WTC11 (cell line): ENCODE measurements around the gene SLC29A1. TPM values are rescaled to one million over a fixed set of nuclear protein-coding genes. Genes with fewer than 3 reads are reported as not detected.
"Not testable (repeated sequence)": the region's sequence is repeated elsewhere in the genome, so short reads cannot be mapped to it uniquely, and the experiment has no call there.

Experiments used
- ATAC-seq: fragments of 200-7000 bp; cut with Tn5 transposase; 2 replicates; pipeline ENCODE4 v1.10.0; 2021; ENCODE audit warnings: mild to moderate bottlenecking, moderate library complexity
- CTCF ChIA-PET: fragments of 300-600 bp; sonication (Branson Sonifier 250); formaldehyde crosslinking; loops from one replicate; lab custom pipeline; 2021; ENCODE audit warnings: antibody characterized with exemption; lab: Charles Lee
- POLR2A ChIA-PET: fragments of 350-600 bp; sonication (Branson Sonifier 250); formaldehyde crosslinking; loops from one replicate; lab custom pipeline; 2021; ENCODE audit warnings: antibody characterized with exemption; lab: Charles Lee
- DNase-seq: peaks from one replicate; pipeline ENCODE4 v3.0.0; 2021; ENCODE audit warnings: low spot score
- H3K27ac Mint-ChIP-seq: 2 replicates; pipeline ENCODE4 v1.8.0; 2021; ENCODE audit warnings: mixed read lengths
- H3K27me3 Mint-ChIP-seq: 2 replicates; pipeline ENCODE4 v1.8.0; 2021; ENCODE audit warnings: low read depth, mild to moderate bottlenecking, moderate library complexity, mixed read lengths
- H3K36me3 Mint-ChIP-seq: 2 replicates; pipeline ENCODE4 v1.8.0; 2021; ENCODE audit warnings: mixed read lengths
- H3K4me1 Mint-ChIP-seq: 2 replicates; pipeline ENCODE4 v1.8.0; 2022; ENCODE audit warnings: mixed read lengths
- H3K4me3 Mint-ChIP-seq: 2 replicates; pipeline ENCODE4 v1.8.0; 2021; ENCODE audit warnings: mild to moderate bottlenecking, moderate library complexity, mixed read lengths
- H3K9me3 Mint-ChIP-seq: 2 replicates; pipeline ENCODE4 v1.8.0; 2021; ENCODE audit warnings: mixed read lengths
- ATF2 ChIP-seq: sonication (generic); formaldehyde crosslinking; IDR thresholded peaks from 2 replicates; pipeline ENCODE4 v1.8.1; 2022; ENCODE audit warnings: low read depth, missing genetic modification reagents, borderline replicate concordance
- CTCF ChIP-seq: fragments of 200-600 bp; IDR thresholded peaks from 2 replicates; pipeline ENCODE4 v1.8.0; 2022; ENCODE audit warnings: antibody characterized with exemption
- EMX1 ChIP-seq: fragments of 250-450 bp; sonication (Bioruptor Pico); IDR thresholded peaks from 2 replicates; pipeline ENCODE4 v1.8.0; 2021; ENCODE audit warnings: mild to moderate bottlenecking
- HMGA2 ChIP-seq: fragments of 250-450 bp; sonication (Bioruptor Pico); IDR thresholded peaks from 2 replicates; pipeline ENCODE4 v1.4.0; 2021; ENCODE audit warnings: mild to moderate bottlenecking, moderate library complexity
- IRF1 ChIP-seq: sonication (generic); formaldehyde crosslinking; IDR thresholded peaks from 2 replicates; pipeline ENCODE4 v1.8.0; 2023; ENCODE audit warnings: missing genetic modification reagents
- KAT7 ChIP-seq: sonication (generic); formaldehyde crosslinking; IDR thresholded peaks from 2 replicates; pipeline ENCODE4 v1.8.1; 2023; ENCODE audit warnings: missing genetic modification reagents, mild to moderate bottlenecking, borderline replicate concordance
- MXD4 ChIP-seq: fragments of 250-450 bp; sonication (Bioruptor Pico); IDR thresholded peaks from 2 replicates; pipeline ENCODE4 v1.8.0; 2021; ENCODE audit warnings: mild to moderate bottlenecking, moderate library complexity, borderline replicate concordance
- NFATC4 ChIP-seq: fragments of 250-450 bp; sonication (Bioruptor Pico); IDR thresholded peaks from 2 replicates; pipeline ENCODE4 v1.9.0; 2021; ENCODE audit warnings: mild to moderate bottlenecking
- RORB ChIP-seq: fragments of 250-450 bp; sonication (Bioruptor Pico); IDR thresholded peaks from 2 replicates; pipeline ENCODE4 v1.9.0; 2021; ENCODE audit warnings: mild to moderate bottlenecking
- SMAD3 ChIP-seq: sonication (generic); formaldehyde crosslinking; IDR thresholded peaks from 2 replicates; pipeline ENCODE4 v1.8.0; 2022; ENCODE audit warnings: missing genetic modification reagents, mild to moderate bottlenecking, borderline replicate concordance
- SMAD4 ChIP-seq: sonication (generic); formaldehyde crosslinking; IDR thresholded peaks from 2 replicates; pipeline ENCODE4 v1.8.0; 2022; ENCODE audit warnings: mild to moderate bottlenecking, missing genetic modification reagents
- SP1 ChIP-seq: sonication (generic); formaldehyde crosslinking; conservative IDR thresholded peaks from 2 replicates; pipeline ENCODE4 v1.8.1; 2022; ENCODE audit warnings: missing genetic modification reagents
- TEAD1 ChIP-seq: sonication (generic); formaldehyde crosslinking; IDR thresholded peaks from 2 replicates; pipeline ENCODE4 v1.8.0; 2022; ENCODE audit warnings: mild to moderate bottlenecking, missing genetic modification reagents
- ZBTB21 ChIP-seq: sonication (generic); formaldehyde crosslinking; IDR thresholded peaks from 2 replicates; pipeline ENCODE4 v1.8.1; 2023; ENCODE audit warnings: mild to moderate bottlenecking, missing genetic modification reagents, borderline replicate concordance
- ZNF138 ChIP-seq: sonication (generic); formaldehyde crosslinking; conservative IDR thresholded peaks from 2 replicates; pipeline ENCODE4 v1.8.1; 2022; ENCODE audit warnings: mild to moderate bottlenecking, moderate library complexity, missing genetic modification reagents
- total RNA-seq: library from RNA; stranded (reverse); gene quantifications from 3 replicates; pipeline ENCODE4 v1.2.3, GENCODE V29; 2021

The SLC29A1 gene
- total RNA-seq, 1 experiment from 2014 or later: 139 TPM

- TF ChIP-seq SP1: no peak
These were observed 39.6 kb upstream of the SLC29A1 start (continued) for GRCh38 chr6:44183783-44184182.

- H3K27ac Mint-ChIP-seq, ATAC-seq, H3K9me3 Mint-ChIP-seq, DNase-seq, H3K27me3 Mint-ChIP-seq, H3K4me3 Mint-ChIP-seq, H3K36me3 Mint-ChIP-seq: not testable (repeated sequence)
- peaks cover 33% of the 10 kb centered on the region for H3K4me1 Mint-ChIP-seq
- ChIA-PET POLR2A (interaction anchor here (1.0 kb wide), 1 partner anchor 34 kb away, joined by 6 read pairs; no protein-coding TSS in a partner anchor), CTCF (interaction anchor here (1.1 to 4.4 kb wide), 7 partner anchors 12 to 83 kb away, joined by 3 to 28 read pairs (median 5); partner anchors contain the start of gene SLC29A1)
These were observed 38.0 kb upstream of the SLC29A1 start for GRCh38 chr6:44185356-44185755.

- ATAC-seq (peak; percentile 63), DNase-seq (no peak)
- CTCF ChIA-PET: interaction anchor here (0.9 to 4.4 kb wide), 10 partner anchors 13 to 82 kb away, joined by 3 to 28 read pairs (median 4); partner anchors contain the start of gene SLC29A1
- Mint-ChIP-seq H3K9me3 (no peaks in the 10 kb centered on the region), H3K36me3 (no peaks in the 10 kb centered on the region), H3K27me3 (peaks cover 8% of the 10 kb centered on the region), H3K4me1 (peaks cover 33% of the 10 kb centered on the region), H3K27ac (peak overlapping the region; percentile 22), H3K4me3 (no peak overlapping the region)
- TF ChIP-seq IRF1 (CRISPR knock-in tag): no peak
- POLR2A ChIA-PET: interaction anchor here (1.0 kb wide), 1 partner anchor 33 kb away, joined by 6 read pairs; no protein-coding TSS in a partner anchor
These were observed 37.3 kb upstream of the SLC29A1 start for GRCh38 chr6:44185953-44186634.

GRCh38 chr6:44186635-44187025 lies 36.8 kb upstream of the SLC29A1 start:
- H3K27ac Mint-ChIP-seq: no peak overlapping the region
- H3K36me3 Mint-ChIP-seq: no peaks in the 10 kb centered on the region
- peaks cover 33% of the 10 kb centered on the region for H3K4me1 Mint-ChIP-seq
- H3K9me3 Mint-ChIP-seq: no peaks in the 10 kb centered on the region
- POLR2A ChIA-PET: no interaction called here
- no peak overlapping the region for H3K4me3 Mint-ChIP-seq
- TF ChIP-seq CTCF: no peak
- TF ChIP-seq MXD4 (CRISPR knock-in tag): no peak
- TF ChIP-seq EMX1: no peak
- no peak for TF ChIP-seq ZNF138
- TF ChIP-seq SMAD3 (CRISPR knock-in tag): no peak
- no peak for TF ChIP-seq RORB (CRISPR knock-in tag)
- TF ChIP-seq ZBTB21 (CRISPR knock-in tag): no peak
- TF ChIP-seq SP1: no peak
- TF ChIP-seq KAT7 (CRISPR knock-in tag): no peak
- no peak for TF ChIP-seq SMAD4 (CRISPR knock-in tag)
- TF ChIP-seq NFATC4 (CRISPR knock-in tag): no peak
- no peak for TF ChIP-seq TEAD1
- TF ChIP-seq HMGA2 (CRISPR knock-in tag): no peak
- no peak for TF ChIP-seq ATF2 (CRISPR knock-in tag)
- TF ChIP-seq, all 79 proteins: peak for 0
- CTCF ChIA-PET: interaction anchor here (0.9 to 4.4 kb wide), 10 partner anchors 14 to 82 kb away, joined by 3 to 28 read pairs (median 4); partner anchors contain the start of gene SLC29A1
- DNase-seq (no peak), ATAC-seq (no peak)
- H3K27me3 Mint-ChIP-seq: peaks cover 8% of the 10 kb centered on the region
